Left lung (tissue), 10 donors: ENCODE measurements around the gene CD55. TPM values are rescaled to one million over a fixed set of nuclear protein-coding genes. Genes with fewer than 3 reads are reported as not detected.

Experiments used
- ATAC-seq: fragments of 200-7000 bp; cut with Tn5 transposase; one replicate; pipeline ENCODE4 v1.9.1; 2020; ENCODE audit warnings: moderate library complexity
- DNase-seq, 4 donors: peaks; one replicate each; pipeline ENCODE4 v3.0.0-alpha.2; 2013 to 2020
- H3K27ac ChIP-seq, 2 donors: fragments of 200-600 bp; sonication (generic) in 1 of 2; one replicate each; pipeline versions ENCODE4 v1.5.0 to v1.8.0; 2020 to 2021
- H3K27me3 ChIP-seq, 2 donors: fragments of 200-600 bp; sonication (generic) in 1 of 2; one replicate each; pipeline versions ENCODE4 v1.5.0 to v1.8.0; 2020 to 2021
- H3K36me3 ChIP-seq, 2 donors: fragments of 200-600 bp; sonication (generic) in 1 of 2; one replicate each; pipeline versions ENCODE4 v1.5.0 to v1.8.0; 2020 to 2021
- H3K4me1 ChIP-seq, 2 donors: fragments of 200-600 bp; one replicate each; pipeline ENCODE4 v1.8.0; 2021
- H3K4me3 ChIP-seq, 2 donors: fragments of 200-600 bp; sonication (generic) in 1 of 2; one replicate each; pipeline versions ENCODE4 v1.5.0 to v1.8.0; 2020 to 2021; ENCODE audit warnings: mild to moderate bottlenecking in 1 of 2
- H3K9me3 ChIP-seq, 2 donors: fragments of 200-600 bp; sonication (generic) in 1 of 2; one replicate each; pipeline versions ENCODE4 v1.5.0 to v1.8.0; 2020 to 2021
- intact Hi-C, 2 donors: fragments of 100-400 bp; cut with DNase I; formaldehyde crosslinking; loops; one replicate each; pipeline versions ENCODE4 v1.11.2 to v1.14.2; 2022
- polyA plus RNA-seq, 6 donors: library from polyadenylated mRNA; unstranded; fragments of 120-200 nt; gene quantifications; one replicate each; pipeline ENCODE4 v1.2.1, GENCODE V29; 2013; ENCODE audit not compliant: insufficient read length in 6 of 6
- total RNA-seq, 2 donors: library from RNA; stranded (reverse); fragmentation: NEBNext Ultra II Directional; extraction: Animal tissue kit (Norgen Biotek cat#: 25700); gene quantifications; one replicate each; pipeline ENCODE4 v1.2.1, GENCODE V29; 2021
- TF ChIP-seq, protein P1 (sequence below), 2 donors: fragments of 200-600 bp; sonication (generic) in 1 of 2; IDR thresholded peaks; one replicate each; pipeline versions ENCODE4 v1.5.0 to v1.8.0; 2021; ENCODE audit warnings: antibody characterized with exemption in 2 of 2
- donor health status: DM: no; HTN: yes; CAD: no.
- donor health status: DM: no; HTN: no; CAD: no.

The CD55 gene
- total and polyA plus RNA-seq, 8 donors = 53.9 to 593 (median 72.2) TPM

DNA sequence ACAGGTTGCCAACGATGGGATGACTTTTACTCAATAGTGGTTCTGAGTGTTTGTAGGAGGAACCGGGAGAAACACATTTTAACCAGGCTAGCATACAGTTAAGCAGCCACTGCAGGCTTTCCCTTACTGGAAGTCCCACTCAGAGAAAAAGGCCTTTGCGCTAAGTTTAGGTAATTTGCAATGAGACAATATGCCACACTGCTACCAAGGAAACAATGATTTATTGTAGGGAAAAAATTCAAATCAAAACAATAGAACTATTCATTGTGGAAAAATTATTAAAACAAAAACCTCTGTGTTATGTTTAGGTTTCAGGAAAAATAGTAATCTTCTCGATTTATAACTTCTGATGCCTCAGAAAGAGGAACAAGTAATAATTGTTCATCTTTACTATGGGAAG is 81.3 kb downstream of the CD55 start:
- Histone ChIP-seq H3K27ac (no peak overlapping the region), H3K9me3 (no peaks in the 10 kb centered on the region), H3K27me3 (no peaks in the 10 kb centered on the region), H3K4me1 (peaks cover 0 to 21% of the 10 kb centered on the region in 2 donors), H3K4me3 (no peak overlapping the region), H3K36me3 (no peaks in the 10 kb centered on the region)
- ATAC-seq (no peak), DNase-seq (no peak)
- intact Hi-C loops = loop anchor here in 1 of 2 donors (10.0 kb wide), 1 partner anchor 318 kb away; the partner anchor contains the start of gene C4BPB
- TF ChIP-seq, protein P1, sequence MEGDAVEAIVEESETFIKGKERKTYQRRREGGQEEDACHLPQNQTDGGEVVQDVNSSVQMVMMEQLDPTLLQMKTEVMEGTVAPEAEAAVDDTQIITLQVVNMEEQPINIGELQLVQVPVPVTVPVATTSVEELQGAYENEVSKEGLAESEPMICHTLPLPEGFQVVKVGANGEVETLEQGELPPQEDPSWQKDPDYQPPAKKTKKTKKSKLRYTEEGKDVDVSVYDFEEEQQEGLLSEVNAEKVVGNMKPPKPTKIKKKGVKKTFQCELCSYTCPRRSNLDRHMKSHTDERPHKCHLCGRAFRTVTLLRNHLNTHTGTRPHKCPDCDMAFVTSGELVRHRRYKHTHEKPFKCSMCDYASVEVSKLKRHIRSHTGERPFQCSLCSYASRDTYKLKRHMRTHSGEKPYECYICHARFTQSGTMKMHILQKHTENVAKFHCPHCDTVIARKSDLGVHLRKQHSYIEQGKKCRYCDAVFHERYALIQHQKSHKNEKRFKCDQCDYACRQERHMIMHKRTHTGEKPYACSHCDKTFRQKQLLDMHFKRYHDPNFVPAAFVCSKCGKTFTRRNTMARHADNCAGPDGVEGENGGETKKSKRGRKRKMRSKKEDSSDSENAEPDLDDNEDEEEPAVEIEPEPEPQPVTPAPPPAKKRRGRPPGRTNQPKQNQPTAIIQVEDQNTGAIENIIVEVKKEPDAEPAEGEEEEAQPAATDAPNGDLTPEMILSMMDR (IDR thresholded peaks at IDR 0.05) = no peak

DNA sequence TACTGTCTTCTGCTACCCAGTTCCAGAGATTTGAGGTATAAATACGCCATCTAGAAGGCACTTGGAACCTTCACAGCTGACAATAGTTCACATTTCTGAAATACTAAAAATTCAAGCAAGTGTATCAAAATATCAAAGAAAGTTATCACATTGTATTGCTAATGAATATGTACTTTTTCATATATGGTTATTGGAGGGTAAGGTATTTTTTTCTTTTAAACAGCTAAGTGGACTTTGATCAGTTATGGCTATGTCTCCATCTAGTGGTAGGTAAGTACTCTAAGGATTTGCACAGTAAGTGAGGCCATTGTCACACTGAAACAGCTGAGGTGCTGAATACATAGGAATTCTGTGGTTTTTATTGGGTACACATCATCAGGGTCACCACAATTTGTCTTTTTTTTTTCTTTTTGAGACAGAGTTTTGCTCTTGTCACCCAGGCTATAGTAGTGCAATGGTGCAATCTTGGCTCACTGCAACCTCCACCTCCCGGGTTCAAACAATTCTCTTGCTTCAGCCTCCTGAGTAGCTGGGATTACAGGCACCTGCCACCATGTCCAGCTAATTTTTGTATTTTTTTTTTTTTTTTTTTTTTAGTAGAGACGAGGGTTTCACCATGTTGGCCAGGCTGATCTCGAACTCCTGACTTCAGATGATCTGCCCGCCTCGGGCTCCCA is 83.5 kb downstream of the CD55 start:
- no peak overlapping the region for H3K27ac ChIP-seq
- ATAC-seq (peak; percentile 97), DNase-seq (peak in 2 of 4 donors; percentile 34 to 46)
- H3K27me3 ChIP-seq = no peaks in the 10 kb centered on the region
- TF ChIP-seq, protein P1 (IDR thresholded peaks at IDR 0.05) = peak; percentile 71 to 83
- H3K9me3 ChIP-seq = no peaks in the 10 kb centered on the region
- H3K36me3 ChIP-seq = no peaks in the 10 kb centered on the region
- H3K4me3 ChIP-seq = no peak overlapping the region
- intact Hi-C loops = loop anchor here in 1 of 2 donors (10.0 kb wide), 1 partner anchor 320 kb away; the partner anchor contains the start of gene C4BPB
- peaks cover 0 to 33% of the 10 kb centered on the region in 2 donors for H3K4me1 ChIP-seq

DNA sequence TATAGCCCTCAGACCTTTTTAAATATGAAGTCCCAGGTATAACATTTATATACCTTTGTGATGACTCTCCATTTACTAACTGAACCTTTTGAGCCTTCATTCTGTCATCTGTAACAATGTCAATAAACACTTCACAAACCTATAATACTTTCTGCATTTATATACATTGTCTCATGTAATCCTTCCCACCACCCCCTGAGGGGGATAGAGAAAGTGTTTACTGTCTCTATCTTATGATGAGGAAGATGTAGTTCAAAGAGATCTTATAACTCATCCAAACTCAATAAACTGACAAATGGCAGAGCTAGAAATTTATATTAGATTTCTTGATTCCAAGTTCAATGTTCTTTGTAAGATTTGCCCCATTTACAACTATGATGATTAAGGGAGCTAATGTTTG is 84.3 kb downstream of the CD55 start:
- intact Hi-C loops = loop anchor here in 1 of 2 donors (10.0 kb wide), 1 partner anchor 321 kb away; the partner anchor contains the start of gene C4BPB
- Histone ChIP-seq H3K27me3 (no peaks in the 10 kb centered on the region), H3K36me3 (no peaks in the 10 kb centered on the region), H3K9me3 (no peaks in the 10 kb centered on the region), H3K4me1 (peaks cover 0 to 36% of the 10 kb centered on the region in 2 donors), H3K27ac (no peak overlapping the region), H3K4me3 (no peak overlapping the region)
- DNase-seq (no peak), ATAC-seq (no peak)
- TF ChIP-seq, protein P1 (IDR thresholded peaks at IDR 0.05) = no peak

DNA sequence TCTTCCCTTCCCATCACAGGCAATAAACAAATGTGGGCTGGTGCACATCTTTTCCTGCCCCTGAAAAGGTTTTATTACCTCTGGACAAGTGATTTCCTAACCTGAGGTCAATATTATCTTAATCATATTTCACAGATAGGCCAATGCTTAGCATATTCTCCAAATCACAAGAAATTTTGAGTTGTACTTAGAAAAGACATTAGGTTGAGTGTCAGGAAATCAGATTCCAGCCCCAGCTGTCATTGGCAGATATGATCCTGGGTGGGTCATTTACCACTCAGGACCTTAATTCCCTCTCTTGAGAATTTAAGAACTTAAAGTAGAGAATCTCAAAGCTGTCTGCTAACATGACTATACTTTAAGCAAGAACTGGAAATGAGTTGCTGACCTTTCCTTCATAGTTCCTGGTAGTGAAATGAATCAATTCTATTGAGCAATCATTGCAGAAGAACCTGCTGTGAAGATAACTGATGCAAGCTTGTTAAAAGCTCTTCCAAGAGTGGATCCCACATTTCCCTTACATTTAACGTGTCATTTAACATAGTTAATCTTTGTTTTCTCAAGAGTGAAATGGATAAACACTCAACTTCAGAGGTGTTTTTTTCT is 86.3 kb downstream of the CD55 start:
- Histone ChIP-seq H3K27ac (peak overlapping the region in 1 of 2 donors; percentile 86), H3K27me3 (no peaks in the 10 kb centered on the region), H3K4me3 (no peak overlapping the region), H3K36me3 (no peaks in the 10 kb centered on the region), H3K4me1 (peaks cover 0 to 46% of the 10 kb centered on the region in 2 donors), H3K9me3 (no peaks in the 10 kb centered on the region)
- peak; percentile 36 for ATAC-seq
- TF ChIP-seq, protein P1 (IDR thresholded peaks at IDR 0.05) = no peak
- no peak for DNase-seq
- intact Hi-C loops = loop anchor here in 1 of 2 donors (10.0 kb wide), 1 partner anchor 323 kb away; the partner anchor contains the start of gene C4BPB

Other genes starting within 250 kb of the CD55 start
- gene C4BPB, start 232.8 kb upstream of the CD55 start, total RNA-seq = 1 to 10 TPM; 4.3 to 6.4 TPM
- under 1 TPM; 0.73 to 0.96 (median 0.86) TPM for gene C4BPB, start 232.8 kb upstream of the CD55 start, polyA plus RNA-seq
- gene C4BPA, start 217.4 kb upstream of the CD55 start, total RNA-seq = 10 to 100 TPM; 22.2 to 32.1 TPM
- 1 to 10 TPM in 1 of 6 donors, under 1 TPM in 5; 0.31 to 7.4 (median 0.51) TPM for gene C4BPA, start 217.4 kb upstream of the CD55 start, polyA plus RNA-seq
- under 1 TPM; 0.26 to 0.29 TPM for gene CR2, start 132.7 kb downstream of the CD55 start, total RNA-seq
- gene CR2, start 132.7 kb downstream of the CD55 start, polyA plus RNA-seq = under 1 TPM; 0.08 to 0.95 (median 0.25) TPM
- 10 to 100 TPM in 1 of 2 donors, 1 to 10 TPM in 1; 6.9 to 37.4 TPM for gene CR1, start 174.5 kb downstream of the CD55 start, total RNA-seq
- gene CR1, start 174.5 kb downstream of the CD55 start, polyA plus RNA-seq = 1 to 10 TPM in 1 of 6 donors, under 1 TPM in 5; 0.39 to 1.2 (median 0.72) TPM